ENCODE data around the gene C4A.
"Not testable (repeated sequence)": the region's sequence is repeated elsewhere in the genome, so short reads cannot be mapped to it uniquely, and the experiment has no call there.

C4A gene

DNA sequence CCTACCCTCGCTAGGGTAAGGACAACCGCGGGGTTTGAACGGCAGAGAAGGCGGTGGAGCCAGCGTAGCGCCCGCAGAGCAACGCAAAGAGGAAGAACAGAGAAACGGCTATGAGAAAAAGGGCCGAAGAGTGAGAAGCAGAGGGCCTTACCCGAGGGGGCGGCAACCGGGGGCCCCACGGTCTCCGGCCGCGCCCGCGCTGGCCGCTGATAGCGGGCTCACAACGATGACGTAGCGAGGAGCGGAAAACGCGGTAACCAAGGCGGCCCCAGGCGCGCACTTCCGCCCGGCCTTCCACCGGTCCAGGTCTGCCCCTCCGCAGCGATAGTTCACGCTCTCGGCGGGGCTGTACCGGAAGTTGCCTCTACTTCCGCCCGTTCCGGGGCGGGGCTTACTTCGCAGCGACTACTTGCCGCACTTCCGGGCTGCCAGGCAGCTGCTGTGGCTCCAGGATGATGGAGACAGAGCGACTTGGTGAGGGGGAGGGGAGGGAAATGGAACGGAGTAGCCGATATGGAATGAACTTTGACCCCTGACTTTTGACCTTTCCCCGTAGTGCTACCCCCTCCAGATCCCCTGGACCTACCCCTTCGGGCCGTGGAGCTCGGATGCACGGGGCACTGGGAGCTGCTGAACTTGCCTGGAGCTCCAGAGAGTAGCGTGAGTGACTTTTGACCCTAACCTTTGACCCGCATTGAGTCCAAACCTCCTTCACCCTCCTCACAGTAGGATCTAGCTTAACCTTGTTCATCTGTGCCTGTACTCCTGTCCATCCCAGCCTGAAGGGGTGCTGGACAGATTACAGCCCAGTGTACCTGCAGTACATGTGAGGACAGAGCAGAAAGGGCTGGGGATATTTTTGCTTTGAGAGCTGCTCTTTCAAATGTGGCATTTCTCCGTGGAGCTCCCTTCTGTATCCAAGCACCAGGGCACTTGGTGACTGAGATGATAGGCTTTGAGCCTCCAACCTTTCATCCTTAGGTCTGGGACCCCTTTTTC lies 22.8 kb upstream of the C4A start, which contains the start of the genes NELFE and SKIC2:
Gene NELFE (minus strand): TSS at position 231 of the 999 bp plus-strand sequence. CDS start 525 bp downstream, outside the sequence.
Gene SKIC2 (plus strand): TSS at position 435 of the 999 bp plus-strand sequence. CDS start 18 bp downstream, at position 453.
- peak; percentile 97 to 98 for DNase-seq (ENCODE audit: low read depth in 2 of 2)

DNA sequence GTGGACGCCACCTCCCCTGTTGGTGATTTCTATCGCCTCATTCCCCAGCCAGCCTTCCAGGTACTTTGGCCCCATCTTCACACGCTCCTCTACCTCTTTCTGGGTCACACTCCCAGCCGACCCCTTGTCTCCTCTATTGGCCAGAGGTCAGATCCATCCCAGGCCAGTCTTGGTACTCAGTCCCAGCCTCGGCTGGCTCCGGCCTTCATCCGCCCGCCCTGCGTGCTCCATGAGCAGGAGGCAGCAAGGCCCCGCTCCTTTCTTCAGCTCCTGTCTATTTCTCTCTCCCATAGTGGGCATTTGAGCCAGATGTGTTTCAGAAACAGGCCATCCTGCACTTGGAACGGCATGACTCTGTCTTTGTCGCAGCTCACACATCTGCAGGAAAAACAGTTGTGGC lies 20.2 kb upstream of the C4A start:
- DNase-seq (ENCODE audit: low read depth in 2 of 2) = no peak

DNA sequence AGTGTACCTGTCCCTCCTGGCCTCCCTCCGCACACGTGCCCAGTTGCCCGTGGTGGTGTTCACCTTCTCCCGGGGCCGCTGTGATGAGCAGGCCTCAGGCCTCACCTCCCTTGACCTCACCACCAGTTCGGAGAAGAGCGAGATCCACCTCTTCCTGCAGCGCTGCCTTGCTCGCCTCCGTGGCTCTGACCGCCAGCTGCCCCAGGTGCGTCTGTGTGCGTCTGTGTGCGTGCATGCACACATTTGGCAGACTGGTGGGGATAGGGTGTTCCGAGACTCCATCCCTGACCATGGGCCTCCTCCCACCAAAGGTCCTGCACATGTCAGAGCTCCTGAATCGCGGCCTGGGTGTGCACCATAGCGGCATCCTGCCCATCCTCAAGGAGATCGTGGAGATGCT lies 17.9 kb upstream of the C4A start:
- DNase-seq (ENCODE audit: low read depth in 2 of 2) = no peak

DNA sequence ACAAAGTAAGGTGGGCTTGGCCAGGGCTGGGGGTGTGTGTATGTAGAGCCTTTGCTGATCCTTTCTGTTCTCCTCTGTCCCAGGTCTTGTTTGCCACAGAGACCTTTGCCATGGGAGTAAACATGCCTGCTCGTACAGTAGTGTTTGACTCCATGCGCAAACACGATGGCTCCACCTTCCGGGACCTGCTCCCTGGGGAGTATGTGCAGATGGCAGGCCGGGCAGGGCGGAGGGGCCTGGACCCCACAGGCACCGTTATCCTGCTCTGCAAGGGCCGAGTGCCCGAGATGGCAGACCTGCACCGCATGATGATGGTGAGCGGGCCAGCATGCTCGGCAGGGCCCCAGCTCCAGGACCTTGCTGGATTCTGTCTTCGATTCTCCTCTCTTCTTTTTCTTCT lies 16.2 kb upstream of the C4A start:
- DNase-seq (ENCODE audit: low read depth in 2 of 2) = no peak

DNA sequence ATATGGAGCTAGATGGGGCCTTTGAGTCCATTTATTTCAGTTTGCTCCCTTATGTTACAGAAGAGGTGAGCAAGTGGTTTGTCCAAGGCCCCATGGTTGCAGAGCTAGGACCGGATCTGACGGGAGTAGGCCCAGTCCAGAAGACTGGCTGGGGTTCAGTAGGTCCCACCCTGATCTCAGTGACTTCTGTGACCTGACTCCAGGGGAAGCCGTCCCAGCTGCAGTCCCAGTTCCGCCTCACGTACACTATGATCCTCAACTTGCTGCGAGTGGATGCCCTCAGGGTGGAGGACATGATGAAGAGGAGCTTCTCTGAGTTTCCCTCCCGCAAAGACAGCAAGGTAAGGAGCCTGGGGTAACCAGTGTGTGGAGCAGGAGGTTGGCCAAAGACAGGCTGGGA lies 15.4 kb upstream of the C4A start:
- DNase-seq (ENCODE audit: low read depth in 2 of 2) = no peak

DNA sequence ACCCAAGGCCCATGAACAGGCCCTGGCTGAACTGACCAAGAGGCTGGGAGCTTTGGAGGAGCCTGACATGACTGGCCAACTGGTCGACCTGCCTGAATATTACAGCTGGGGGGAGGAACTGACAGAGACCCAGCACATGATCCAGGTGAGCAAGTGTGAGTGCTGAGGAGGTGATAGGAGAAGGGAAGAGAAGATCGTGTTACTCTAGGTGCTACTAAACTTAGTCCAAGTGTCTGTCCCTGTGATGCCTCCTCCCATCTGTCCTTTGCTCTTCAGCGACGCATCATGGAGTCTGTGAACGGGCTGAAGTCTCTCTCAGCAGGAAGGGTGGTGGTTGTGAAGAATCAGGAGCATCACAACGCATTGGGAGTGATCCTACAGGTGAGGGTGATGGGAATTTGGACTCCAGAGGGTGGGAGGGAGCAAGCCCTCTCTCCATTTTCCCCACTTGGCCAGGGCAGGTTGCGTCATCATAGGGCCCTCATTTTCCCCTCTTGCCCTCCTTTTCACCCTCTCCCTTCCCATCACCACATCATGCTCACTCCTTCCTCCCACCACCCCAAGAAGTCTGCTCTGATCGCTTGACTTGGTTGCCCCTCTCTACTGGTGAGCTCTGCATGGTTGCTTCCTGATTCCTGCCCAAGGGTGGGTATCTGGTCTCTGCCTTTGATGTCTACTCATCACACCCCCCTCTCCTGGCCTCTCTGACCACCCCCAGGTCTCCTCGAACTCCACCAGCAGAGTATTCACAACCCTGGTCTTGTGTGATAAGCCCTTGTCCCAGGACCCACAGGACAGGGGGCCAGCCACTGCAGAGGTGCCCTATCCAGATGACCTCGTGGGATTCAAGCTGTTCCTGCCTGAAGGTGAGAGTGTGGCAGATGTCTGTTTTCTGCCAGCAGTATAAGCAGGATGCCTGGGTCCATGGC lies 14.6 kb upstream of the C4A start:
- DNase-seq (ENCODE audit: low read depth in 2 of 2) = no peak

DNA sequence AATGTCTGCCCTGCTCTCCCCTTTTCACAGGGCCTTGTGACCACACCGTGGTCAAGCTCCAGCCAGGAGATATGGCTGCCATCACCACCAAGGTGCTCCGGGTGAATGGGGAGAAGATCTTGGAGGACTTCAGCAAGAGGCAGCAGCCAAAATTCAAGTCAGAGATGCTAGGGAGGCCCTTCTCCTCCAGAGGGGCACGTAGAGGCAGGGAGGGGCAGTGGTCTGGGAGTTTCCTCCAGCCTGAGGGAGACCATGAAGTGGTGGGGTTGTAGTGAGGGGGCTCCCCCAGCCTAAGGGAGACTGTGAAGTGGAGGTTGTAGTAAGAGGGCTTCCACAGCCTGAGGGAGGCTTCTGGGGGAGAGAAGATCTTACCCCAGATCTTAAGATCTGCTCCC lies 13.9 kb upstream of the C4A start:
- no peak for DNase-seq (ENCODE audit: low read depth in 2 of 2)

DNA sequence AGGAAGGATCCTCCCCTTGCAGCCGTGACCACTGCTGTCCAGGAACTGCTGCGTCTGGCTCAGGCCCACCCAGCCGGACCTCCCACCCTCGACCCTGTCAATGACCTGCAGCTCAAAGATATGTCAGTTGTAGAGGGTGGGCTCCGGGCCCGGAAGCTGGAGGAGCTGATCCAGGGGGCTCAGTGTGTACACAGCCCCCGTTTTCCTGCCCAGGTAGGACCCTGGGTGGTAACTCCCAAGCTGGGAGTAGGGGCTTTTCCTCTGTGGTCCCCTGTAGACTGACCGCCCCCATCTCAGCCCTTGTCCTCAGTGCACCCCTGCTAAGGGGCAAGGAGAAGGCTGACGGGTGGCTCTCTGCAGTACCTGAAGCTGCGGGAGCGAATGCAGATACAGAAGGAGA lies 13.5 kb upstream of the C4A start:
- no peak for DNase-seq (ENCODE audit: low read depth in 2 of 2)

DNA sequence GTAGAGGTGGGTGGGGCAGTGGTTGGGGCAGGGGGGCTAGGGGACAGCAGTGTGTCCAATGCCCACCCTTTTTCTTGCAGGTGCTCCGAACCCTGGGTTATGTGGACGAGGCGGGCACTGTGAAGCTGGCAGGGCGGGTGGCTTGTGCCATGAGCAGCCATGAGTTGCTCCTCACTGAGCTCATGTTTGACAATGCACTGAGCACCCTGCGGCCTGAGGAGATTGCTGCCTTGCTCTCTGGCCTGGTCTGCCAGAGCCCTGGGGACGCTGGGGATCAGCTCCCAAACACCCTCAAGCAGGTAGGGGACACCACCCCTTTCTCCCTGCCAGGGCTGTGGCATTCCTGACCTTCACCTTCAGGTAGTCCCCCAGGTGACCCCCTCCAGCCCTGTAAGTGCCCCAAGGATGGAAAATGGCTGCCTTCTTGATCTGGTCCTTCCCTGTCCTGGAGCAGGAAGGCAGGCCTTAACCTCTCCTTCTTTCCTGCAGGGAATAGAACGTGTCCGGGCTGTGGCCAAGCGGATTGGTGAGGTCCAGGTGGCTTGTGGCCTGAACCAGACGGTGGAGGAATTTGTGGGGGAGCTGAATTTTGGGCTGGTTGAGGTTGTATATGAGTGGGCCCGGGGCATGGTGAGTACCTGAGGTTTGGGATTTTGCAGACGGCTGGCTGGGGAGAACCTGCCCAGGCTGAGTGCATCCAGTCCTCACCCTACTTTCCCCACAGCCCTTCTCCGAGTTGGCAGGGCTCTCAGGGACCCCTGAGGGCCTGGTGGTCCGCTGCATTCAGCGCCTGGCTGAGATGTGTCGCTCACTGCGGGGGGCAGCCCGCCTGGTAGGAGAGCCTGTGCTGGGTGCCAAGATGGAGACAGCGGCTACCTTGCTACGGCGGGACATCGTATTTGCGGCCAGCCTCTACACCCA lies 12.8 kb upstream of the C4A start:
- DNase-seq (ENCODE audit: low read depth in 2 of 2) = no peak

DNA sequence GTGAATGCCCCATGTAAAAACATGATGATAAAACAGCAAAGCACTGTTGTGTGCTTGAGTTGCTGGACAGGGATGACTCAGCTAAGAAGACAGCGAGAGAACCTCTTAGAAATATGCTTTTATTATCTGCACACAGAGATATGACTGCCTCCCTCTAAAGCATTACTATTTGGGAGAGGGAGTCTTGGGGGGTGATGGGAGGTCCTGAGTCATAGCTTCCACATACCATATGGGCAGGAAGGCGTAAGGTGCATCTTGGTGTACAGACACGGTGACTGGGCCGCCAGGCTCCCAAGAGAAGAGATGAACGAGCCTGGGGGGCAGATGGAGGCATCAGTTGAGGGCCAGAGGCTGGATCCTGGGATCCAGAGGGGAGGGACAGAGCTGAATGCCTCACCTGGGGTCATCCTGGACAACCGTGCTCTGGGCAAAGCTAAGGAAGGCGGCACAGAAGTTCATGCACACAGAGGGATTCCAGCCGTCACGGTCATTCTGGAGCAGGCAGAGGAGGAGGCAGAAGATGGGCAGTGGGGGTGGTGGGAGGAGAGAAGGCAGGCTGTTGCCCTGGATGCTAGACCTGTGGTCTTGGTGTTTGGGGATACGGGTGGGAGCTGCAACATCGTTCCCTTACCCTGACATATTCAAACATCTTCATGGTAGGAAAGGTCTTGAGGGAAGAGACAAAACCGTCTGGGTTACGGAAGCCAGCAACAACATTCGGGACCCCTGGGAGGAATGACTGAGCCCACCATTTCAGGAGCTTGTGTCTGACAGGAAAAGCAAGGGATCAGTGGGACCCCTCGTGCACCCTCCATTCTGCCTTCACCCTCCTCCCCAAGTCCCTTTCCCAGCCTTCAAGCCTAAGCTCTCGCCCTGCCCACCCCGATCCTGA lies 11.9 kb upstream of the C4A start:
- no peak for DNase-seq (ENCODE audit: low read depth in 2 of 2)

DNA sequence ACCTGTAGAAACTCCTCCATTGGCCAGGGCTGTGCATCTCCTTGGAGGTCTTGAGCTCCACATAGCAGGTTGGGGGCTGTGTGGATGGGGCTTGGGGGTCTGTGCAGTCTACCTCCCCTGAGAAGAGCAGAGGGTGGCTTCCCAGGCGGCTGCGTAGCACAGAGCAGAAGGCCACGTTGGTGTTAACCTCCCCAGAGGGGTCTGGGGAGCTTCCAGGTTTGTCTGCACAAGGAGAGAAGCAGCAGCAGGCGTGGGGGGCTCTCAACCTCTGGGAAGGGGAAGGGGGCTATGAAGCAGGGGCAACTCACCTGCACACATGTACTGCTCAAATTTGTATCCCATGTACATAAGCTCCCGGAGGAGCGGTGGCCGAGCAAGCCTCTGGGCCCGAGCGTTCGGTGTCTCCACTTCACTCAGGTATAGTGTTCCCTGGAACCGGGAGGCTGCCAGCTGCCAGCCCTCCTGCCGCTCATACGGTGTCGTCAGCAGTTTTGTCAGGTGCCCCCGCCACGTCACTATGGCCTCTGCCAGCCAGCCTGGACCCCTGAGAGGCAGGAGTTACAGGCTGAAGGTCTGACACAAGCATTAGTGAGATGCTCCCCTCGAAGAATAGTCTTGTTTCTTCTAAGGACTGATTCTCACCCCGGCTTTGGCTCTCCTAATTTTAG lies 11.1 kb upstream of the C4A start:
- no peak for DNase-seq (ENCODE audit: low read depth in 2 of 2)

DNA sequence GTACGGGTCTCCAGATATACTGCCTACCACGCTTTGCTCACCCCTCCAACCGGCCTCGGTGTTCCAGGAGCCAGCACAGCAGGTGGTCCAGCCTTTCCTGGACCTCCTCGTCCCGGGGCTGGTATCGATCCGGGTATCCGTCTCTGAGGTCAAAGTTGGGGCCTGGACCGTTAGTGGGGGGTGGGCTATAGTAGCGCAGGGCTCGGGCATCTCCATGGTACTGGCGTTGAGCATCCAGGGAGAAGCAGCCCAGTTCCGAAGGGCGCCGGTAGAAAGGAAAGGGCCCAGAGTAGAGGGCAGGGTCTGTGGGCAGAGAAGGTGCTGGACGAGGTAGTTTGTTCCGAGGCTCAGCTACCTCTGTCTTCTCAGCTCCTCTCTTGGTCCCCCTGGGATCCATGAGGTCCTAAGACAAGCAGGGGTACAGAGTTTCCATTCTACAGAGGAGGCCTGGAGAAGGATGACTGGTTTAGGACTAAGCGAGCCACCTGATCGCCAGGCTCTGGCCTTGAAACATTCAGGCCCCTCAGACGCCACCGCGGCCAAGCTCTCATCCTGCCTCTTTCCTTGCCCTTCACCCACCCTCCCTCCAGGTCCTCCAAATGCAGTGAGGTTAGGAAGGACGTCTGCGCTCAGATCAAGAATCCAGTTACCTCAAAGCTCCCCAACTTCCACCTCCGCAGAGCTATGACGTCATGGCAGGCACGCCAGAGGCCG lies 10.4 kb upstream of the C4A start:
- DNase-seq (ENCODE audit: low read depth in 2 of 2) = no peak

DNA sequence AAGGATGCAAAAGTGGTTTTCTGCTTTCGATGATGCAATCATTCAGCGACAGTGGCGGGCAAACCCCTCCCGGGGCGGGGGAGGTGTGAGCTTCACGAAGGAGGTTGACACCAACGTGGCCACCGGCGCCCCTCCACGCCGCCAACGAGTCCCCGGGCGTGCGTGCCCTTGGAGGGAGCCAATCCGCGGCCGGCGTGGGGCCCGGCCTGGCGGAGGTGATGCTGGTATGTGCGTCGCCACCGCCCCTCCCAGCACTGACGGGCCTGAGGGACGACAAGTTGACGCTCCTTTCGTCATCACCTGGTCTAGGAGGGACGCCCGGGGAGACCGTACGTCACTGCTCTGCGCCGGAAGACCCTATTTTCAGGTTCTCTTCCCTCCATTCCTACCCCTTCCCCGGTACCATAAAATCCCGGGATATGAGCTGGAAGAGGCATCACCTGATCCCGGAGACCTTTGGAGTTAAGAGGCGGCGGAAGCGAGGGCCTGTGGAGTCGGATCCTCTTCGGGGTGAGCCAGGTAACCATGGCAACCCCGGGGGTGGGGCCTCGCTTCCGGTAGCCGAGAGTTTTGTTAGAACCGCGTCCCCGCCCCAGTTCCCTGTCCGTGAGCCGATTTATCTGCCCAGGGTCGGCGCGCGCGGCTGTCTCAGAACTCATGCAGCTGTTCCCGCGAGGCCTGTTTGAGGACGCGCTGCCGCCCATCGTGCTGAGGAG lies 9.7 kb upstream of the C4A start, which contains the start of gene DXO:
Gene DXO (minus strand): TSS at position 146 of the 716 bp plus-strand sequence. CDS start 463 bp downstream, outside the sequence.
- peak; percentile 96 for DNase-seq (ENCODE audit: low read depth in 2 of 2)

DNA sequence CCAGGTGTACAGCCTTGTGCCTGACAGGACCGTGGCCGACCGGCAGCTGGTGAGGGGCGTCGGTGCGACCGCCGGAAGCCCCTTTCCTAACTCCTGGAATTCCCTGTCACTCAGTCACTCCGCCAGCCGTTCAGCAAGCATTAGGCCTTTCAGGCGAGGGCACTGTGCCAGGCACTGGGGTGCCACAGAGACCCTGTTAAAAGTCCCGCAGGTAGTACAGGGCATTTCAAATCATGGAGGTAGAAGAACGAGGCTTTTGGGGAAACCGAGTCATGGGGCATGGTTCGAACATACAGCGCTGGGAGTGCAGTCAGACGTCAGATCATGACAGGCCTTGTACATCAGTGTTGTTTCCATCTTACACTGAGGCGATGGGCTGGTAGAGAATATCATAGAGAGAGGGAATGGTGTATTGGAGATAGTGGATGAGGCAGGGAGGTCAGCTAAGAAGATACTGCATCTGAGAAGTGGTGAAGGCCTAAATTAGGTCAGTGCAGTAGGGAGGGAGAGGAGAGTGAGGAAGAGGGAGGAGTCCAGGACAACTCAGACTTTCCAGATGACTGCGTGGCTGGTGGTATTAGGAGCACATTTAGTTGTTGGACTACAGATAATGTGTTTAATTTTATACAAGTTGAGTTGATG lies 9.0 kb upstream of the C4A start:
- no peak for DNase-seq (ENCODE audit: low read depth in 2 of 2)

DNA sequence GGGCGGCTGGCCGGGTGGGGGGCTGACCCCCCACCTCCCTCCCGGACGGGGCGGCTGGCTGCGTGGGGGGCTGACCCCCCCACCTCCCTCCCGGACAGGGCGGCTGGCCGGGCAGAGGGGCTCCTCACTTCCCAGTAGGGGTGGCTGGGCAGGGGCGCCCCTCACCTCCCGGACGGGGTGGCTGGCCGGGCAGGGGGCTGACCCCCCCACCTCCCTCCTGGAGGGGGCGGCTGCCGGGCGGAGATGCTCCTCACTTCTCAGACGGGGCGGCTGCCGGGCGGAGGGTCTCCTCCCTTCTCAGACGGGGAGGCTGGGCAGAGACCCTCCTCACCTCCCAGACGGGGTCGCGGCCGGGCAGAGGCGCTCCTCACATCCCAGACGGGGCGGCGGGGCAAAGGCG lies 5.8 kb upstream of the C4A start:
- not testable (repeated sequence) for DNase-seq (ENCODE audit: low read depth in 2 of 2)

DNA sequence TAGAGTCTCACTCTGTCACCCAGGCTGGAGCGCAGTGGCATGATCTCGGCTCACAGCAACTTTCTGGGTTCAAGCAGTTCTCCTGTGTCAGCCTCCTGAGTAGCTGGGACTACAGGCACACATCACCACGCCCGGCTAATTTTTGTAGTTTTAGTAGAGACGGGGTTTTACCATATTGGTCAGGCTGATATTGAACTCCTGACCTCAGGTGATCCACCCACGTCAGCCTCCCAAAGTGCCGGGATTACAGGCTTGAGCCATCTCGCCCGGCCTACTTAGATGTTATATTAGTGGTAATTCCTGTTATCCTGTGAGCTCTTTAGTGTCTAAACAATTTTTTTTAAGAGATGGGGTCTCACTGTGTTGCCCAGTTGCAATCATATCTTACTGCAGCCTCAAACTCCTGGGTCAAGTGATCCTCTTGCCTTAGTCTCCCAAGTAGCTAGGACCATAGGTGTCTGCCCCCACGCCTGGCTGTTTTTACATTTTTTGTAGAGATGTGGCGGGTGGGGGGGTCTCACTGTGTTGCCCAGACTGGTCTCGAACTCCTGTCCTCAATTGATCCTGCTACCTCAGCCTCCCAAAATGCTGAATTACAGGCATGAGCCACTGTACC lies 3.9 kb upstream of the C4A start:
- no peak for DNase-seq (ENCODE audit: low read depth in 2 of 2)

DNA sequence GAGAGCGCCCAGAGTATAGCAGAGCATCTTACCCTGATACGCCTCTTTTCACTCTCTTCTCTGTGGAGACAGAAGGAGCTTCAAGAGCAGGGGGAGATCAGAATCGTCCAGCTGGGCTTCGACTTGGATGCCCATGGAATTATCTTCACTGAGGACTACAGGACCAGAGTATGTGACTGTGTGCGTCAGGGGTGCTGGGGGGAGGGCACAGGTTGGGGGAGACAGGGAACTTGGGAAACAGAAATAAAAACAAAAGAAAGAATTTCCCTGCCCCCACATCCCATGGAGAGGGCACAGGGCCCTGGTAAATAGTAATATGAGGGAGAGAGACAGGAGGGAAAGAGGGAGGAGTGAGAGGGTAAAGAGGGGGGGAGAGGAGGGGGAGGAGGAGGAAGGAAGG lies 3.0 kb upstream of the C4A start:
- no peak for DNase-seq (ENCODE audit: low read depth in 2 of 2)

Measured in stimulated activated CD8-positive, alpha-beta memory T cell treated with anti-CD3 and anti-CD28 coated beads, Interleukin-2, amount 100 ng/mL, for 48 hours (primary cell).